Measurements from ENCODE around the gene AGPS.
"Not testable (repeated sequence)": the region's sequence is repeated elsewhere in the genome, so short reads cannot be mapped to it uniquely, and the experiment has no call there.

Gene AGPS

GRCh38 chr2:177533253-177533652 is 140.7 kb downstream of the AGPS start:
- DNase-seq: no peak

GRCh38 chr2:177535000-177535399 is 142.4 kb downstream of the AGPS start:
- no peak for DNase-seq

GRCh38 chr2:177535958-177536504 is 143.5 kb downstream of the AGPS start:
- DNase-seq: no peak

DNA sequence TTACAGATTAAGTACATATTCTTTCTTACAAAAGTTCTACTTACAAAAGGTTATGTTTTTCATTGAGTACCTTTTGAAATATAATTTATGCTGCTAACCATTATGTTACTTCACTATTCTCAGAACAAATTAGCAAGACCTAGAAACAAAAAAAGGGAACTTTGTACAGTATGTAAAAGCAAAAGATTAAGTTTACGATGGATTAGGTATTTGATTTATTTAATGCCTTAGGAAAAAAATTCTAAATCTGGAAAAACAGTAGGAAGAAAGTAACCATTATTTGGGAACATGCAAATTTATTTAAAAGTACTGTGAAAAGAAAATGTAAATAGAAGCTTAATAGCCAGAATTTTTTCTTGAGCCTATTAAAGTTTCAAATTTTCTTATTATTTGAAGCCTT is 144.6 kb downstream of the AGPS start:
- no peak for DNase-seq

DNA sequence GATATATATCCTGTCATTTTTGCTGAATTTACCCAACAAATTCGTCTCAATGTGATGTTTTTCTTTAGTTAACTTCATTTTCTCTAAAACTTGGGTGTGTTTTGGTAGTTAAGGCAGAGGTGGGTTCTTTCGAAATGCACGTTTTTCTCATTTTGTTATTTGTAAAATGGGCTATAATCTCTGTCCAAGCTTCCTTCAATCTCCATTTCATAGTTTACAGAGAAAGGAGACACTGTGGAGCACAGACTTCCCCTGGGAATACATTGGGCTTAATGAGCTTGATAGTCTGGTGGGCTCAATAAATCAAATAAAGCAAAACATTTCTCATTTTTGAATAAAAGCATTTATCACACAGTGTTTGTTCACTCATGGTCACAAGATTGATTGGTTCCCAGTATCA is 145.1 kb downstream of the AGPS start:
- DNase-seq: no peak

- DNase-seq: no peak
Measured at GRCh38 chr2:177538323-177538722, 145.8 kb downstream of the AGPS start.

GRCh38 chr2:177540283-177540682 is 147.7 kb downstream of the AGPS start:
- no peak for DNase-seq

DNA sequence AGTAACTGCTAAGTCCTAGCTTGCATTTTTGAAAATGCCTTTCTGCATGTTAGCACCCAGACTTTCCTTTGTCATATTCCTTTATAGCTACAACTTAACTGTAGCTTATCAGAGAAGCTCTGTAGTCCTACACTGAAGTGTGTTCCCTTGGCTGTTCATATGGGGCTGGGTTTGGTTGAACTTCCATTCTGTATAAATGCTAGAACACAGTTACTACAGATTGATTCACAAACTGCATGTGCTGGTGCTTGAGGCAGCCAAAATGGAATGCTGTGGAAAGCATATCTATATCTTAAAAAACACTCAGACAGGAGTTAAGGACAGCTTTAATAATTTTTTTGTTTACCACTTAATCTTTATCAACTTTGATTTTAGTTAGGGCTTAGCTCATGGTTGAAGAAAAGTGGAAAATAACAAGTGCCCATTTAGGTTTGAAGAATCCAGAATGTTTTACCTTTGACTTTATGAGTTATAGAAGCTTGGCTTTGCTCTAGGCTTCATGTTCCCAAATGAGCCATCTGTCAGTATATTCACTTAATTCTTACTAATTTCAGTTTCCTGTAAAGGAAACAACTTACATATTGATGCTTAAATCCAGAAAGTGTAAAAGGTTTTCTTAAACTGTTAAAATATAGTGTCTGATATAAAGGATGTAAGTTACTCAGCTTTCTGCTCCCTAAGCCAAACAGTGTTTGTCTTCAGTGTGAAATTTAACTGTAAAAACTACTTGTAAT is 148.9 kb downstream of the AGPS start:
- DNase-seq: no peak

DNA sequence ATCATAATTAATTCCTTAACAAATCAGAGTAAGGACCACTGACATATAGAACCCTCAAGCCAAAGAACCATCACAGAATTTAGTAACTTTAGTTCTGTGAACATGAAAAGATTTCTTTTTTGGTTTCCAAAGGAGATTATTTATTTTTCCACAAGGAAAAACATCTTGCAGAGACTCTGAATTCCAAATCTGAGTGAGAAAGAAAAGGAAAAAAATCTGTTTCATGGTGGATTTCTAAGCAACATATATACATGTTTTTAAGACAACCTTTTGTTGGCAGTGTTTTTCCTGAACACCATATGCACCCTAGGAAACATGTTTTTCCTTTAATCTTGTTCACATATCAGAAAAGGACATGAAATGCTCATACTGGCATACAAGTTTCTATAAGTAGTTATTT is 149.8 kb downstream of the AGPS start:
- DNase-seq: no peak

GRCh38 chr2:177543007-177543760 is 150.6 kb downstream of the AGPS start:
- no peak for DNase-seq

DNA sequence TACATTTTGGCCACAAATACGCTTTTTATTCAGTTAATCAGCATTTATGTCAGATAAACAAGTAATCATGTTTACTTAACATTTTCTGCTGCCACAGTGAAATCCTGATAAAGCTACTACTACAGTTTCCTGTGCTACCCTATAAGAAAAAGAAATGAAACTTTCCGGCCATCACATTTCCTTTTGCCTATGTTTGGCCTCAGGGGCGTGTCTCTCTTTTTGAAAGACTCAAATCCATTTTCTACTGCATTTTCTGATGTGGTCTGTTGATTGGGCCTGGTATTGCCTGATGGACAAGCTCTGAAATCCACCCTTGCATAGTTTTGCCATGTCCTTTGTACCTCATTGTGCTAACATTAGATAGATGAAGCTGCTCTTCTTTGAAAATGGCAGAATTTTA is 152.6 kb downstream of the AGPS start:
- no peak for DNase-seq

DNA sequence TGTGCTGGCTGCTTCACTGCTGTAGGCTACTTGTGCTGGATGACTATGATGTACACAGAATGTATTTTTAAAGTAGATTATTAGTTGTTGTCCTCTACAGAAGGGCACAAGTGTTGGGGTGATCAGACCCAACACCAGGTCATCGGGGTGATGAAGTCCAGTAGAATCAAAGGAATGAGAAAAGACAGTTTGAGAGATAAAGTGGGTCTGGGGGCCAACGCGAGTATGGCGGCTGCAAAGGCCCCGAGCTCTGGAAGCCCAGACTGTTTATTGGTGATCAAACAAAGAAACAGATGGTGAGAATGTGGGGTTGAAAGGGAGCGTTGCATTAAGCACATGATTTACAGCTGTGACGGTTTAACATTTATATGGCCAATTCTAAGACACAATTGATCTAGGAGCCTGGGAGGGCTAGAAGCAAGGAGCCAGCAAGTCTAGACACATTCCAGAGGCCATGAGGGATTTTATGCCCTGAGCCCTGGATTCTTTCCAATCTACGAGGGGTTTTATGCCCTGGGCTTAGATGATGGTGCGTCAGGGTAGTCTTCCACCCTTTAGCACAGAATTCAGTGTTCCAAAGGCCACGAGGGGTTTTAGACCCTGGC is 153.5 kb downstream of the AGPS start:
- no peak for DNase-seq

DNA sequence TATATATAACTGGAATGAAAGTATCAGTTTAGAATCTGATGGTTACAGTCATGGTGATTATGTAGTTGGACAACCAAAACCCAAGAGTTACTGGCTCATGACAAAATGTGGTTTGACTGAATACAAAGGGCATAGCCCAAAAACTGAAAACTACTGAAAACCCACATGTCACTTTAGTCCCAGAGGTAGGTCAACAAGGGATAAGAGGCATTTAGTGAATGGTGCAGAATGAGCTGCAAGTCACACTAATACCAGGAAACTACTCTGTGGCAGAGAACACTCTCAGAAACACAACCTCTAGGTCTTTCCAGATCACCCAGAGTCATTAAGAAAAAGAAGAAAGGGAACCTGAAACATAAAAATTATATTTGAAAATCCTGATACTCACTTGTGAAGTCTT is 154.5 kb downstream of the AGPS start:
- no peak for DNase-seq

DNA sequence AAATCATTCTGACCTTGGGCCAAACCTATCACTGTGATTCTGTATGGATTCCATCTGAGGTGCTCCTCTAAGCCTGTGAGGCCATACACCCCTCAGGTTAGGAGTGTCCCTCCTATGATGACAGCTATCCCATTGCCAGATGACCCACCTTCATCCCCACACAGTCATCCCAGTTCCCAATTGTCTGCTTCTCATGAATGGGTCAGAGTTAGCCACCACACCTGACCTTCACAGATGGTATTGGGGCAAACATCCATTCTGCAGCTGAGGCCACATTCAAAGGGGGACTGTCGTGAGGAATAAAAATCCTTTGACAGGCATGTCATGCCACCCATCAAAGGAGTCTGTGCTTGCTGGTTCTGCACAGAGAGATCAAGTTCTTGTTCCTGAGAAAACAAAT is 155.2 kb downstream of the AGPS start:
- DNase-seq: no peak

GRCh38 chr2:177548636-177549035 is 156.1 kb downstream of the AGPS start:
- no peak for DNase-seq

DNA sequence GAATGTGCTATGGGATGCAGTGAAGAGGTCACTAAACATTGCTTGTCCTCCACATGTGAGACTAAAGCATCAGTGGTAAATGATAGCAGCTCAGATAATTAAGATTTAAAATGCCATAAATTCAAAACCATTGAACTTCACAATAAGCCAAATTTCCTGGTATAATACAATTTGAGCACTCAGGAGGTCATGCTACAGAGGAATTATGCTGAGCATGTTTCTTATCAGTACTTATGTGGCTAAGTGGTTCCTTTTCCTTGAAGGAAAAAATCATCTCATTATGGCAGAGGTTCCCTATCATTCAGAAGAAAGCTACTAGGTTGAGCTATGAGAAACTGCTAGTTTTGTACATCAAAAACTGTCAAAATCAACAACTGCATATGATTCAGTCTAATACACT is 156.6 kb downstream of the AGPS start:
- no peak for DNase-seq

DNA sequence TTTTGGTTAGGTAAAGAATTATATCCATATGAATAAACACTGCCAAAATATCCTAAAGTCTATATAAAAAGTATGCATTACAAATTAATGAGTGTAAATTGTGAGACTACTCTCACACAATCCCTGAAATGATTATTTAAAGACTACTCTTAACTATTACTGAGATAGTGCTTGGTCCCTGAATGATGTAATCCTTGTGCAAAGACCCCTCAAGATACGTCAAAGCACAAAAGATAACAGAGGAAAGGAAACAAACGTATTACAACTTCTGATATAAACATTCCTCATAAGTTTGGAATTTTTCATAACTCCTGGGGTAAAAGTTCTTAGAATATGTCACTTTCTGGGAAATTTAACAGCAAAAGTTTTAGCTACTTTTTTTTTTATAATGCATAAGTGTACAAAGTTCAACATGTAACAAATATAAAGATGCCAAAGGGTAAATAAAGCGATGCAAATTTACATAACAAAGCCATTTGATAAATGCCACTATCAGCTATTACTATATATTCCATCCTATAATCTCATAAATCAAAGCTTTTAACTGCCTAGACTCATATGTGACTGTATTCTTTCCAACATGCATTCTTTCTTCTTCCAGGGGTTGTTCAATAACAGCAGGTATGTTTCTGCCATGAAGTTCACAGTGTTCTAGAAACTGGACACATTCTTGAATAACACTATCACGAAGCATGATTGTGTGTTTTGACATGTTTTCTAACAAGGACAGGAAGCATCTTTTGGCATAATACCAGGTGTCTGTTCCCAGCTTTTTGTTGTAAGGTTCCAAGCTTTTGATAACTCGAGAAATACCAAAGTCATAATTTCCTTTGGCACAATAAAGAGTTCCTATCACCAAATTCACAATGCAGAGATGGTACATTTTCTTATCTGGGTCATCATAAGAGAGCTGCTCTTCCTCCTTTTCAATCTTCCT is 158.0 kb downstream of the AGPS start:
- DNase-seq: no peak

GRCh38 chr2:177551360-177551759 is 158.8 kb downstream of the AGPS start:
- DNase-seq: not testable (repeated sequence)

DNA sequence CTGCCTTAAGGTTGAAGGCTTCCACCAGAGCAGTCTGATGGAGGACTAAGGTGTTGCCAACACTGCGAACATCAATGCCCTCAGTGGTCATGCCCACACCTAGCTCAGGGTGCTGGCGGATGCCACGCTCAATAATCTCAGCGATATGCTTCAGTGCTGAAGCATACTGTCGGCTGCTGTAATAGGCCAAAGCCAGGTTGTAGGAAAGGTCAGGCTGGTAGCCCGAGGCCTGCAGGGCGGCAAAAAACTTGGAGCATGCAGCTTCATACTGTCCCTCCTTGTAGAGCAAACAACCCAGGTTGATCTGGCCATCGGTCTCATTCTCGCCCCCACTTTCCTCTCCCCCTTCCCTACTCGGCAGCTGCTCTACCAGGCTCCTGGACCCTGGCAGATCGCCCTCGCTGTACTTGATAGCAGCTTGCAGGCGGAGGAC is 159.4 kb downstream of the AGPS start:
- no peak for DNase-seq

DNA sequence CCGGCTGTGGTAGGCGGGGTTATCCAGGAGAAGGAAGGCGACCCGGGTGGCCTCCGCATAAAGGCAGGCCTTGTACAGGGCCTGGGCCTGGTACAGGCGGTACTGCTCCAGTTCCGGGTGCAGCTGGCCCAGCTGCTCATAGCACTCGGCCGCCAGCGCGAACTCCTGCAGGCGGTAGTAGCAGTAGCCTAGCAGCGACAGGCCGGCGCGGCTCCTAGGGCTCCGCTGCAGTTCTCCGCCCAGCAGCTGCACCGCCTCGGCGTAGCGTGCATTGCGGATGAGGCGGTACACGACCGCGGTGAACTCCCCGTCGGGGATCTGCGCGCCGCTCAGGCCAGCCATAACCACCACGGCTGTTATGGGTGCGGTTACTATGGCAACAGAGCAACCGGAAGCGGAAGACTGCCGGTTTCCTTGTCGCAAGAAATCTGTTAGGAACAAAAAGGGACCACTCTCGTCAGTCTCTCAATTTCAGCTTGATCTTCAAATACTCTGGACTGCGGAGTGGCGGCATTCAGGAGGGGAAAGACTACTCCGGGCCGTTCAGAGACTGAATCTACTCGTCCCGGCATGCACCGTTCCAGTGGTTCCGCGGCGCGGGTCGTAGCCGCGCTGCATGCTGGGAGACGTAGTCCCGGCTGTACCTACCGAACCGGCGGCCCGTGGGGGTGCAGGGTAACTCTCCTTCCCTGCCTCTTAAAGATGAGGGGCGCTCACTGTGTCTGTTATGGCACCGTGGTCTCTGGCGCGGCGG is 160.0 kb downstream of the AGPS start:
- peak; percentile 73 for DNase-seq

DNA sequence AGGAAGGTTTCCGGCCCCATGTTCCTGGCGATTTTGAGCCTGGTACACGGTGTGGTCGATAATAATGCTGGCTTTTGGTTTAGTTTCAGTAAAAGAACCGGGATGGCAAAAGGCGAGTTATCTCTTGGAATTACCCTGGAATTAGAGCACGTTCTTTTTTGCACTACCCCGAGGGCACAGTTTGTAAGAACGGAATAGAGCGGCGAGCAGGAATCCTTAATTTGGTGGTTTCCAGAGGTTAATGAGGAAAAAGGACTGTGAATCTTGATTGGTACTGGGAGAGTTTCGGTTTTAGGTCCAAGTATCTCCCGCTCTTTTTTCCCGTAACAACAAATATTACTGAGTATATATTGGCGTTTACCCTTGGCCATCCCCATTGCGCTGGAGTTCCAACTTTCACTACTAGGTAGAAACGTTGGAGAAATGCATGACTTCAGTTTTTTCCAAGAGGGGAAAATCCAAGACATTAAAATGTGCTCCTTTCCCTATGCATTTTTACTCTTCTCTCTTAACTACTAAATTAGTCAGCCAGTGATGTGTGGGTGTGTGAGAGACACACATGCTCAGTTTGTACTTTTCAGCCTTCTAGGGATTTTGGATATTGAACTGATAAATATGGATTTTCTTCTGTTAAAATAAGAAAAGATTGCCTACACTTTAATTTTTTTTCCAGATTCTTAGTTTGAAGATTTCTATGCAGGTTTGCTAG is 160.8 kb downstream of the AGPS start:
- DNase-seq: no peak
